Gastrocnemius medialis (tissue), 4 donors: ENCODE measurements around the gene ADARB2. TPM values are rescaled to one million over a fixed set of nuclear protein-coding genes. Genes with fewer than 3 reads are reported as not detected.
A peak's percentile ranks its signal among the peaks of the same experiment; 100 is the strongest.

Experiments used
- ATAC-seq, 2 donors: fragments of 150-250 bp; one replicate each; pipeline ENCODE4 v1.9.1; 2016
- DNase-seq, 2 donors: peaks; one replicate each; pipeline ENCODE4 v3.0.0-alpha.2; 2019
- H3K27ac ChIP-seq, 4 donors: fragments of 200-600 bp; sonication (generic); 1 replicate in 1 of 4; 2 replicates in 3 of 4; pipeline ENCODE4 v1.5.1; 2016 to 2018; ENCODE audit warnings: mild to moderate bottlenecking in 2 of 4, moderate library complexity in 1 of 4
- H3K27me3 ChIP-seq, 3 donors: fragments of 200-600 bp; sonication (generic) in 2 of 3; 1 replicate in 1 of 3; 2 replicates in 2 of 3; pipeline versions ENCODE4 v1.5.1 to v1.6.0; 2016 to 2019; ENCODE audit warnings: mild to moderate bottlenecking in 1 of 3, moderate library complexity in 1 of 3
- H3K36me3 ChIP-seq, 2 donors: fragments of 200-600 bp; sonication (generic) in 1 of 2; one replicate each; pipeline ENCODE4 v1.5.1; 2017 to 2018
- H3K4me1 ChIP-seq, 2 donors: fragments of 200-600 bp; sonication (generic) in 1 of 2; one replicate each; pipeline ENCODE4 v1.5.1; 2016 to 2017; ENCODE audit warnings: mild to moderate bottlenecking in 2 of 2
- H3K4me3 ChIP-seq, 4 donors: fragments of 200-600 bp; sonication (generic) in 3 of 4; 1 replicate in 1 of 4; 2 replicates in 3 of 4; pipeline ENCODE4 v1.5.1; 2016 to 2019; ENCODE audit warnings: mild to moderate bottlenecking in 2 of 4
- H3K9me3 ChIP-seq, 3 donors: fragments of 200-600 bp; sonication (generic) in 2 of 3; 1 replicate in 1 of 3; 2 replicates in 2 of 3; pipeline ENCODE4 v1.5.1; 2016 to 2019
- CTCF ChIP-seq, 5 experiments: fragments of 450-650 bp in 3 of 5; fragments of 200-600 bp in 2 of 5; sonication (generic) in 2 of 5; IDR thresholded peaks in 4 of 5; conservative IDR thresholded peaks in 1 of 5; 1 replicate in 4 of 5; 2 replicates in 1 of 5; pipeline ENCODE4 v1.5.1; 2016 to 2019; ENCODE audit warnings: antibody characterized with exemption in 5 of 5, mild to moderate bottlenecking in 3 of 5, moderate library complexity in 3 of 5
- POLR2A ChIP-seq, 2 donors: fragments of 450-650 bp; IDR thresholded peaks; one replicate each; pipeline ENCODE4 v1.6.1; 2017; ENCODE audit warnings: antibody characterized with exemption in 2 of 2, mild to moderate bottlenecking in 2 of 2, moderate library complexity in 2 of 2
- in situ Hi-C, 4 donors: fragments of 200-750 bp; cut with MboI; loops; one replicate each; pipeline versions ENCODE4 v1.15.0 to v1.8.0; 2017; ENCODE audit warnings: low sequenced_read_pairs in 4 of 4
- intact Hi-C: fragments of 100-400 bp; cut with DNase I; formaldehyde crosslinking; loops from one replicate; pipeline ENCODE4 v1.15.1; 2023; ENCODE audit warnings: low total_unique reads
- total RNA-seq, 4 donors: library from RNA; depleted of rRNA; stranded (reverse); fragments of >200 nt; gene quantifications; one replicate each; pipeline versions ENCODE4 v1.1.0 to v1.2.3, GENCODE V29; 2016

ADARB2 gene
- total RNA-seq, 4 donors from 2014 or later: 0.07 to 0.87 (median 0.10) TPM

GRCh38 chr10:1369665-1370064 is 367.7 kb downstream of the ADARB2 start:
- H3K27me3 ChIP-seq: no peaks in the 10 kb centered on the region
- DNase-seq (no peak), ATAC-seq (no peak)
- in situ Hi-C loops (no loop called here), intact Hi-C loops (no loop called here)
- H3K27ac ChIP-seq: no peak overlapping the region
- no peaks in the 10 kb centered on the region for H3K36me3 ChIP-seq
- H3K4me1 ChIP-seq: no peaks in the 10 kb centered on the region
- H3K9me3 ChIP-seq: no peaks in the 10 kb centered on the region
- TF ChIP-seq CTCF (IDR thresholded peaks at IDR 0.05 in 4 of 5, conservative IDR thresholded peaks at IDR 0.05 in 1 of 5) (no peak), POLR2A (IDR thresholded peaks at IDR 0.05) (no peak)
- H3K4me3 ChIP-seq: no peak overlapping the region

GRCh38 chr10:1369197-1369596 is 368.1 kb downstream of the ADARB2 start:
- no peak for TF ChIP-seq CTCF (IDR thresholded peaks at IDR 0.05 in 4 of 5, conservative IDR thresholded peaks at IDR 0.05 in 1 of 5)
- TF ChIP-seq POLR2A (IDR thresholded peaks at IDR 0.05): no peak
- Histone ChIP-seq H3K4me1 (no peaks in the 10 kb centered on the region), H3K36me3 (no peaks in the 10 kb centered on the region), H3K4me3 (no peak overlapping the region), H3K27ac (no peak overlapping the region), H3K9me3 (no peaks in the 10 kb centered on the region), H3K27me3 (no peaks in the 10 kb centered on the region)
- no peak for DNase-seq
- intact Hi-C loops (no loop called here), in situ Hi-C loops (no loop called here)
- ATAC-seq: no peak

- Histone ChIP-seq H3K27ac (no peak overlapping the region), H3K9me3 (no peaks in the 10 kb centered on the region), H3K36me3 (no peaks in the 10 kb centered on the region), H3K27me3 (no peaks in the 10 kb centered on the region), H3K4me1 (no peaks in the 10 kb centered on the region), H3K4me3 (no peak overlapping the region)
- no peak for ATAC-seq
- TF ChIP-seq POLR2A (IDR thresholded peaks at IDR 0.05): no peak
- peak in 1 of 5 experiments; percentile 27 for TF ChIP-seq CTCF (IDR thresholded peaks at IDR 0.05 in 4 of 5, conservative IDR thresholded peaks at IDR 0.05 in 1 of 5)
- intact Hi-C loops: no loop called here
- no peak for DNase-seq
- in situ Hi-C loops: no loop called here
Measured at GRCh38 chr10:1368842-1369171, 368.5 kb downstream of the ADARB2 start.

- H3K4me1 ChIP-seq: no peaks in the 10 kb centered on the region
- intact Hi-C loops: no loop called here
- no peak overlapping the region for H3K27ac ChIP-seq
- TF ChIP-seq POLR2A (IDR thresholded peaks at IDR 0.05) (no peak), CTCF (IDR thresholded peaks at IDR 0.05 in 4 of 5, conservative IDR thresholded peaks at IDR 0.05 in 1 of 5) (no peak)
- ATAC-seq (no peak), DNase-seq (no peak)
- H3K27me3 ChIP-seq: no peaks in the 10 kb centered on the region
- H3K4me3 ChIP-seq: no peak overlapping the region
- no peaks in the 10 kb centered on the region for H3K9me3 ChIP-seq
- in situ Hi-C loops: no loop called here
- no peaks in the 10 kb centered on the region for H3K36me3 ChIP-seq
Measured at GRCh38 chr10:1367938-1368841, 369.1 kb downstream of the ADARB2 start.
